MM.1S (cell line): Measurements from ENCODE around the gene ABHD15.

Experiments used
- EZH2 ChIP-seq: fragments of 300-600 bp; sonication (generic); optimal IDR thresholded peaks from 2 replicates; pipeline ENCODE3; 2017; ENCODE audit warnings: low read depth, mild to moderate bottlenecking, antibody characterized with exemption, low read length, mixed read lengths
- EZH2phosphoT487 ChIP-seq: fragments of 300-600 bp; sonication (generic); IDR thresholded peaks from 2 replicates; pipeline ENCODE4 v1.6.1; 2018; ENCODE audit warnings: antibody characterized with exemption, low read length
- TF ChIP-seq, protein P1 (sequence below): fragments of 300-600 bp; sonication (generic); IDR thresholded peaks from 2 replicates; pipeline ENCODE4 v1.5.1; 2016; ENCODE audit warnings: antibody characterized with exemption, low read length, mixed read lengths

DNA sequence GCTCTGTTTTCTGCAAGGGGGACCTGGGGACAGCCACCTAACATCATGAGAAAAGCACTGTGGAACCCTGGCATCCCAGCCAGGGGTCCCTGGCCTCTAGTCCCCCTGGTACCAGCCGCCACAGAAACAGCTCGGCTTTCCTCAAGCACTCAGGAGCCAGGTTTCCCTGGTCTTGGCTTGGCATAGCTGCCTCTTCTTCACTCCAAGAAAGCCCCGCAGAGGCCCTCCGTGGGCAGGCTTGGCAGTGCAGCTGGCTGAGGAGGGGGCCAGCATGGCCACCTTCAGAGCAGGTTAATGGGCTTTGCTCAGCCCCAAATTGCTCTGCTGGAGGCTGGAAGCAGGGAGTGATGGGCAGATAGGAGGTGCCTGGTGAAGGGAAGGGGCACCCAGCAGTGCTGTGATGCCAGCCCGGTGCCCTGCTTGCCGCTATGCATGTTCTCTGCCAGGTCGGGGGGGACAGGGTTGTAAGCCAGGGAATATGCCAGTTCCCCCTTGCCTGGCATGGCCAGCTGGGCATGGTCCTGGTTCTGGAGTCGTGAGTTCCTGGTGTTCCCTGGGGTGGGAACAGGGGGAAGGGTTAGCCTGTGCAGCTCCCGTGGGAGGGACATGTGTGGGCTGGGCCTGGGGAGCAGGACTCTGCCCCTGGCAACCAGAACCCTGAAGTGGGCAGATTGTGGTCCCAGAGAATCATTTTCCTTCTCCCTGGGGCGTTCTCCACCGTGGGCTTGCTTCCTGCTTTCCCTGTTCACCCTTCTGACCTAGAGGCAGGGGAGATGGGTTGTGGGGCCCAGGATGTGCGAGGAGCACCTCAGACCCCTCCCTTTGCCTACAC is 29.3 kb upstream of the ABHD15 start:
- TF ChIP-seq, protein P1, sequence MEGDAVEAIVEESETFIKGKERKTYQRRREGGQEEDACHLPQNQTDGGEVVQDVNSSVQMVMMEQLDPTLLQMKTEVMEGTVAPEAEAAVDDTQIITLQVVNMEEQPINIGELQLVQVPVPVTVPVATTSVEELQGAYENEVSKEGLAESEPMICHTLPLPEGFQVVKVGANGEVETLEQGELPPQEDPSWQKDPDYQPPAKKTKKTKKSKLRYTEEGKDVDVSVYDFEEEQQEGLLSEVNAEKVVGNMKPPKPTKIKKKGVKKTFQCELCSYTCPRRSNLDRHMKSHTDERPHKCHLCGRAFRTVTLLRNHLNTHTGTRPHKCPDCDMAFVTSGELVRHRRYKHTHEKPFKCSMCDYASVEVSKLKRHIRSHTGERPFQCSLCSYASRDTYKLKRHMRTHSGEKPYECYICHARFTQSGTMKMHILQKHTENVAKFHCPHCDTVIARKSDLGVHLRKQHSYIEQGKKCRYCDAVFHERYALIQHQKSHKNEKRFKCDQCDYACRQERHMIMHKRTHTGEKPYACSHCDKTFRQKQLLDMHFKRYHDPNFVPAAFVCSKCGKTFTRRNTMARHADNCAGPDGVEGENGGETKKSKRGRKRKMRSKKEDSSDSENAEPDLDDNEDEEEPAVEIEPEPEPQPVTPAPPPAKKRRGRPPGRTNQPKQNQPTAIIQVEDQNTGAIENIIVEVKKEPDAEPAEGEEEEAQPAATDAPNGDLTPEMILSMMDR = no peak
- TF ChIP-seq EZH2 = no peak
- no peak for TF ChIP-seq EZH2phosphoT487
